ENCODE data around the gene ANO10.

- no peak for TF ChIP-seq CTCF (IDR thresholded peaks at IDR 0.05)
- no peak for TF ChIP-seq POLR2A (IDR thresholded peaks at IDR 0.05)
Measured at GRCh38 chr3:43345246-43345645, 276.6 kb downstream of the ANO10 start.

All from thyroid gland (tissue), 4 donors.